Nephron (organoid): Measurements from ENCODE around the gene MSX1.

Experiments
- H3K27ac Mint-ChIP-seq, 3 experiments: 2 replicates each; pipeline ENCODE4 v1.8.0; 2020; ENCODE audit warnings: mixed read lengths in 3 of 3, mild to moderate bottlenecking in 2 of 3, moderate library complexity in 1 of 3
- H3K27me3 Mint-ChIP-seq: 2 replicates; pipeline ENCODE4 v1.8.0; 2021; ENCODE audit warnings: low read depth, mild to moderate bottlenecking, moderate library complexity, mixed read lengths
- H3K36me3 Mint-ChIP-seq: 2 replicates; pipeline ENCODE4 v1.8.0; 2020; ENCODE audit warnings: low read depth, mixed read lengths
- H3K4me1 Mint-ChIP-seq: 2 replicates; pipeline ENCODE4 v1.8.0; 2020; ENCODE audit warnings: mixed read lengths
- H3K4me3 Mint-ChIP-seq, 3 experiments: 2 replicates each; pipeline ENCODE4 v1.8.0; 2020; ENCODE audit warnings: mild to moderate bottlenecking in 3 of 3, mixed read lengths in 3 of 3, moderate library complexity in 2 of 3
- H3K9me3 Mint-ChIP-seq: 2 replicates; pipeline ENCODE4 v1.8.0; 2020; ENCODE audit warnings: mixed read lengths
- CTCF ChIP-seq, 3 experiments: fragments of 200-600 bp; sonication (generic); IDR thresholded peaks; one replicate each; pipeline ENCODE4 v1.5.0; 2021; ENCODE audit warnings: antibody characterized with exemption in 3 of 3; ENCODE audit not compliant: unreplicated experiment in 3 of 3

Gene MSX1

DNA sequence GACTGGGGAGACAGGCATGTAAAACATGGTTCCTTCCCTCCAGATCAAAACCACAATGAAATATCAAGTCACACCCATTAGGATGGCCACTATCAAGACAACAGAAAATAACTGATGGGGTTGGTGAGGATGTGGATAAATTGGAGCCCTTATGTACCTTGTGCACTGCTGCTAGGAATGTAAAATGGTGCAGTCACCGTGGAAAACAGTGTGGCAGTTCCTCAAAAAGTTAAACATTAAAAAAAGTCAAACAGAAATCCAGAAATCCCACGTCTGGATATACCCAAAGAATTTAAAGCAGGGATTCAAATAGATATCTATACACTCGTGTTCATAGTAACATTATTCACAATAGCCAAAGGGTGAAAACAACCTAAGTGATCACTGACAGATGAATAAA, 35.2 kb upstream of the MSX1 start:
- Mint-ChIP-seq H3K27me3 (peaks cover 19% of the 10 kb centered on the region), H3K9me3 (peaks cover 10% of the 10 kb centered on the region), H3K4me3 (no peak overlapping the region), H3K27ac (no peak overlapping the region), H3K4me1 (peaks cover 4% of the 10 kb centered on the region), H3K36me3 (peaks cover 10% of the 10 kb centered on the region)
- no peak for TF ChIP-seq CTCF (IDR thresholded peaks at IDR 0.05; ENCODE audit: unreplicated experiment in 3 of 3)

GRCh38 chr4:4825431-4825830, 34.0 kb upstream of the MSX1 start:
- no peak overlapping the region for H3K27ac Mint-ChIP-seq

GRCh38 chr4:4829837-4830236, 29.6 kb upstream of the MSX1 start:
- Mint-ChIP-seq H3K9me3 (peaks cover 13% of the 10 kb centered on the region), H3K4me3 (no peak overlapping the region), H3K27ac (no peak overlapping the region), H3K27me3 (peaks cover 5% of the 10 kb centered on the region), H3K36me3 (peaks cover 4% of the 10 kb centered on the region), H3K4me1 (peaks cover 4% of the 10 kb centered on the region)
- TF ChIP-seq CTCF (IDR thresholded peaks at IDR 0.05; ENCODE audit: unreplicated experiment in 3 of 3) = no peak

More at GRCh38 chr4:4825431-4825830, 34.0 kb upstream of the MSX1 start:
- H3K36me3 Mint-ChIP-seq = peaks cover 10% of the 10 kb centered on the region
- TF ChIP-seq CTCF (IDR thresholded peaks at IDR 0.05; ENCODE audit: unreplicated experiment in 3 of 3) = no peak
- no peak overlapping the region for H3K4me3 Mint-ChIP-seq
- peaks cover 12% of the 10 kb centered on the region for H3K27me3 Mint-ChIP-seq
- peaks cover 10% of the 10 kb centered on the region for H3K9me3 Mint-ChIP-seq
- H3K4me1 Mint-ChIP-seq = peaks cover 4% of the 10 kb centered on the region

- Mint-ChIP-seq H3K9me3 (peaks cover 9% of the 10 kb centered on the region), H3K27me3 (peaks cover 5% of the 10 kb centered on the region), H3K27ac (no peak overlapping the region), H3K4me1 (peaks cover 4% of the 10 kb centered on the region), H3K36me3 (no peaks in the 10 kb centered on the region), H3K4me3 (no peak overlapping the region)
- TF ChIP-seq CTCF (IDR thresholded peaks at IDR 0.05; ENCODE audit: unreplicated experiment in 3 of 3) = no peak
Measured at GRCh38 chr4:4831266-4831665, 28.2 kb upstream of the MSX1 start.

- peaks cover 9% of the 10 kb centered on the region for H3K9me3 Mint-ChIP-seq
- H3K4me1 Mint-ChIP-seq = peaks cover 4% of the 10 kb centered on the region
- peaks cover 8% of the 10 kb centered on the region for H3K27me3 Mint-ChIP-seq
- TF ChIP-seq CTCF (IDR thresholded peaks at IDR 0.05; ENCODE audit: unreplicated experiment in 3 of 3) = no peak
- no peak overlapping the region for H3K4me3 Mint-ChIP-seq
- no peak overlapping the region for H3K27ac Mint-ChIP-seq
- no peaks in the 10 kb centered on the region for H3K36me3 Mint-ChIP-seq
Measured at GRCh38 chr4:4831825-4832224, 27.6 kb upstream of the MSX1 start.

GRCh38 chr4:4836044-4836443, 23.4 kb upstream of the MSX1 start:
- H3K36me3 Mint-ChIP-seq = no peaks in the 10 kb centered on the region
- H3K4me1 Mint-ChIP-seq = peaks cover 13% of the 10 kb centered on the region
- peaks cover 9% of the 10 kb centered on the region for H3K9me3 Mint-ChIP-seq
- no peak for TF ChIP-seq CTCF (IDR thresholded peaks at IDR 0.05; ENCODE audit: unreplicated experiment in 3 of 3)
- H3K27me3 Mint-ChIP-seq = peaks cover 26% of the 10 kb centered on the region
- H3K4me3 Mint-ChIP-seq = no peak overlapping the region
- H3K27ac Mint-ChIP-seq = no peak overlapping the region
